ENCODE results near the gene AKAP8.

- TF ChIP-seq CTCF (IDR thresholded peaks at IDR 0.05) (no peak), POLR2A (IDR thresholded peaks at IDR 0.05) (no peak), POLR2AphosphoS5 (IDR thresholded peaks at IDR 0.05) (no peak), EP300 (IDR thresholded peaks at IDR 0.05) (no peak)
Observed at GRCh38 chr19:15401397-15401710, 21.8 kb upstream of the AKAP8 start.
